ENCODE data around the gene FTHL17.

The FTHL17 gene

DNA sequence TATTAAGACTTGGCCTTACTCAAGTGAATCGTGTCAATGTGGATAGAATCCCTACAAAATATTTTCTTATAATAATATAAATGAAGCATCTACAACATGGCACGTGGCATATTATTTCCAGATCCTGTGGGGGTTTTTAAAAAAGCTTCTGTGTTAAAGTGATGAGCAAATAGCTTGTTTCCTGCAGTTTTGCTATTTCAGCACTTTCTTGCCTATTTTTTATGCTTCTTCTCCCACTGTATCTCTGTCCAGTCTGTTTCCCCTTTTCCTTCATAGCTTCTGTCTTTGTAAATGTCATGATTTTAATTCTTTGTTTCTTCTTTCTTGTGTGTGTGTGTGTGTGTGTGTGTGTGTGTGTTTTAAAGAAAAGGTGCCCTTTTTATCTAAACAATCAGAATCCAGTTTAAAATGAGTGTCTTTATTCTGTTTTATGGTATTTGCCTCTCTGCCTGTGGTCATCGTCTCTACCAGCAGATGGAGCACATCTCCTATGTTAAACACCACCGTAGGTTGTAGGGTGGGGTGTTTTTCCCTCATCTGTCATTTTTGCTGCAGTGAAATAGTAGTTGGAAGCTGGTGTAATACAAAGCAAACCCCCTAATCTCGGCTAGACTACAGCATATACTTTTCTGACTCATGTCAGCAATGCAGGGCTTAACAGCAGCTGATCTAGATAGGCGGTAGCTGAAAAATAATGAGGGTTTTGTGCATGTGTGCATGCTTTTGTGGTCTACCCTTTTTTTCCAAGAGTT, 33.1 kb downstream of the FTHL17 start:
- DNase-seq (ENCODE audit: low read depth, low spot score): no peak

DNA sequence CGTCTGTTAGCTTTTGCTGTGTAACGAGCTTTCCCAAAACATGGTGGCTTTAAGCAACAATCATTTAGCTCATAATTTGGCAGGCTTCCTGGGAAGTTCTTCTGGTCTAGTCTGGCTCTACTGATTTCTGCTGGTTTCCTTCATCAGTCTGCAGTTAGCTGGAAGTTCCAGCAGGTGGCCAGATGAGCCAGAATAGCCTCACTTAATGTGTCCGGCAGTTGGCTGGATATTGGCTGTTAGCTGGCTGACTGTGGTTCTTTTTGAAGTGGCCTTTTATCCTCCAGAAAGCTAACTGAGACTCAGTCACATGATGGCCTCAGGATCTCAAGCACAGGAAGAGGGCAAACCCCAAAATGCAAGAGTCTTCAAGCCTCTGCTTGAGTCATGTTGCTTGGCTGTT, 34.9 kb downstream of the FTHL17 start:
- peak; percentile 23 for DNase-seq (ENCODE audit: low read depth, low spot score)

DNA sequence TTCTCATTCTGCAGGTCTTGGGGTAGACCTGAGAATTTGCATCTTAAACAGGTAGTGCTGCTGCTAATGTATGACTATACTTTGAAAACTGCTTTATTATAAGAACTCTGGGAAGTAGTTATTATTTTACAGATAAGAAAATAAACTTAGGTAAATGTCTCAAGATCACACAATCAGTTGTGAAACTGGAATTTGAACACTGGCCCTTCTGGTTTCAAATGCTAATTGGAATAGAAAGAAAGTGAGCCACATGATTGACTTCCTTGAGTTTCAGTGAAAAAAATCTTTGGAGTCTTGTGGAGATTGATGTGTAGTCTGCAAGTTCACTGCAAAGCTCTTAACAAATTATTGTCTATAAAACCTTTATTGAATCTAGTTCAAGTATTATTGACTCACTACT, 44.5 kb downstream of the FTHL17 start:
- DNase-seq (ENCODE audit: low read depth, low spot score): no peak

DNA sequence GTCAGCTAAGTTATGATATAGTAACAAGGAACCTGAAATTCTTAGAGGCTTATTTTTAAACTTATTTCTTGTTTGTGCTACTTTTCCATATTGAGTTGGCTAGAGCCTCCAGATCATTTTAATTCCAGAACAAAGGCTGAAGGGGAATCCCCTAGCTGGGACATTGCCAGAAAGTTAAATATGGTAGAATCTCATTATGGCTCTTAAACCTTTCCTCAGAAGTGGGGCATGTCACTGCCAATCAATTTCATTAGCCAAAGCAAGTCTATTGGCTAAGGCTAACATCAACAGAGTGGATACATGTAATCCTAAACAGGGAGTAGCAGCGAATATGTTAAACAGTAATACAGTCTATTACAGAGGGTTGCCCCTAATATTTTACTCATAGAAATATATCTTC, 47.0 kb downstream of the FTHL17 start:
- no peak for DNase-seq (ENCODE audit: low read depth, low spot score)

DNA sequence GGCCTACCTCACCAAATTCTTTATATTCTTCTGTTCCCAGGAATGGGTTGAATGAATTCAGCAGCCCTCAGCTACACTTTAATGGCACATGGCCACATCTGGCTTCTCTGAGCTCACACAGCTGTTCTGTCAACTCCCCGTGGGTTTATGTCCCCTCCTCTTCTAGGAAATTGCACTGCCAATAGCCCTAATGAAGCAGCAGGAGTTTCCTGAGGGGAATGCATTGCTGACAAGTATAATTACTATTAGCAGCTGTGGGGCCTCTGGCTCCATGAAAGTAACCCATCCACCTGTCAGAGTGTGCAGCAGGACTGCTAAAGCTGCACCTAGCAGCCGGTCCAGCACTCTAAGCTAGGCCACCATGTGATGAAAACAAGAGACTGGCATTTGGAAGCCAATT, 50.3 kb downstream of the FTHL17 start:
- DNase-seq (ENCODE audit: low read depth, low spot score): no peak
